Stimulated activated CD8-positive, alpha-beta memory T cell treated with anti-CD3 and anti-CD28 coated beads, Interleukin-7, amount 100 ng/mL, for 4 hours (primary cell): ENCODE measurements around the gene SNX32.

Experiments
- DNase-seq, 2 donors: peaks; one replicate each; pipeline ENCODE4 v3.0.0-alpha.2; 2020; ENCODE audit warnings: low read depth in 2 of 2

Gene SNX32

GRCh38 chr11:65797711-65798110, 36.1 kb upstream of the SNX32 start:
- DNase-seq: no peak

DNA sequence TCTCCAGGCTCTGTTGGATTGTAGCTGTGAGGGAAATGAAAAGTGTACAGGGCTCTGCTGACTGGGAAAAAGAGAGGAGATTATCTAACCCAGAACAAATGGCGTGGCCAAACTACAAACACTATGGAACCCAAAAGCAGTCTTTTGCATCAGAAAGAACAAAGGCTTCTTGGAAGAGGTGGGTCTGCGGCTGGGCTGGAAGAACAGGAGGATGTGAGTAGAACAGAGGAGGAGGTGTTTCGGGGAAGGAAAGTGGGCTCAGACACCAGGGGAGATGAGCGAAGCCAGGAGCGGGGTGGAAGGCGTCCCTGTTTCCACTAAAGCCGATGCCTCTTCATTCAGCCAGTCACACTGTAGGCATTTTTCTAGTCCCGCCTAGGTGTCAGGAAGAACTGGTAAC, 34.9 kb upstream of the SNX32 start:
- no peak for DNase-seq

DNA sequence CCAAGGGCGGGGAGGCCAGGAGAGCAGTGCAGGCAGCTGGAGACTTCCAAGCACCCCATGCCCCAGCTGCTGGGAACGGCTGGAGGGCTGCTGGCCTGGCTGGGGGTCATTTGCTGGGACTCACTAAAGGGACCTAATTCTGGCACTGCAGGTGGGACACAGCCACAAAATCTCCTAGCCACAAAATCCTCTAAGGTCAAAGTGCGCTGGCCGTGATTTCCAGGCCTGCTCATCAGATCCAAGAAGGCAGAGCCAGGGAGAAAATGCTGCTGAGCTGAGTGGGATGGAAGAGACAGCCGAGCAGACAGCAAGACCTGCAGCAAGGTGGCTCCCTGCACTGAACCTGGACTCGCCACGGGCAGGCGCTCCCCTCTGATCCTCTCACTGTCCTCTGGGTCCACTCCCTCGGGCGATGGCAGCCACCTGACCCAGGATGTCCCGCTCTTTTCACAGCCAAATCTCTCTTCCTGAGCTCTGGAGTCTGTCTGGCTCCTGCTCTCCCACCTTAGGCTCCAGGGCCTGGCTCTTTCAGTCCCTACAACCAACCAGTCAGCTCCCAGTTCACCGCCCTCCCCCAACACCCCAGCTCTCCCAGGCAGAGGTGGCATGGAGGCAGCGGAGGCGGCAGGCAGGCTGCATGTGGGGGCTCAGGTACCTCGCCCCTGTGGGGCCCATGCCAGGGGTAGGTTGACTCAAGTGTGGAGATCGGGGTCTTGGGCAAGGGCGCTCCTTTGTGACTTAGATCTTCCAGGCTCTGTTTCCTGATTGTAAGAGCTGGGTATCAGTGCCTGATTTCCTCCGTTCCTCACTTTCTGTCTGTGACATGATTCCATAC, 32.4 kb upstream of the SNX32 start:
- no peak for DNase-seq

GRCh38 chr11:65802841-65803240, 30.9 kb upstream of the SNX32 start:
- no peak for DNase-seq

DNA sequence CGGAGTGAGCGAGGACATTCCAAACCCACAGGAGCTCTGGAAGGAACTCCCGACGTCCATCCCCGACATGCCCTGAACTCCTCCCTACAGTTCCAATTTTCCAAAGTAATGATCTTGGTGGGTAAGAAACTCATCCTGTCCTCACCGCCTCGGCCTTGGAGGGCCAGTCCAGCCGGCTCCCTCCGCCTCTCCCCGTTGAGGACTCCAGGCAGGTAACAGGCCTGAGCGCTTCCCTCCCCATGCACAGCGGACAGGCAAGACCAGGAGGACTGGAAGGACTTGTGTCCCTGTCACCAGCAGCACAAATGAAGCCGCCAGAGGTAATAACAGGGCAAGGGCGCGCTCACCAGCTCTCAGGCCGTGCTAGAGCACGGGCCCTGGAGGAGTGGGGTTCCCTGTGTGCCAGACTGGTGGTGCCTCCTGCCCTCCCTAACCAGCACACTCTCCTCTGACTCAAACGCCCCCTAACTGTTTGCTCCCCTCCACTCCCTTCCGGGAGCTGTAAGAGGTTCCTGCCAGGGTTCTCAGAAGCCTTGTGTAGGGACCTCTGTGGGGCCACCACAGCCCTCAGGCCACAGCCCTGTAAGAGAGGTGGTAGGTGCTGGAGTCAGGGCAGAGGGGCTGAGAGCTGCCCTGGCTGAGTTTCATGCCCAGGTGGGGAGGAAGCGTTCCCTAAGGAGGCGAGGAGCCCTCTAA, 29.8 kb upstream of the SNX32 start:
- DNase-seq: no peak

DNA sequence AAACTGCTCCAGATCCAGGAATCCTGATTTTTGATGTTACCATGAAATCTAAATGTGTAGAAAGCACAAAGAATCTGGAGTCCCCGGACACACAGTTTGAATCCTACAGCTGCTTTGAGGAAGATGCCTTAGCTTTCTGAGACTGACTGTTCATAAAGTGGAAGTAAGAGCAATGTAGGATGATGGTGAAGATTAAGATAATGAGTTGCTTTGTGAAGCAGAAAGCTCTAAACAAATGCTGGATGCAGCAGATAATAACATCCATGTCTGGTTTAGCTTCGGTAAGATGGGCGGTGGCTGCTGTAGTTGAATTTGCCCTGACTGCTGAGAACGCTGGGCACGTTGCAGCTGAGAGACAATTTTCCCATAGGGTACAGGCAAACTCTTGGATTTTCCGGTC, 26.8 kb upstream of the SNX32 start:
- DNase-seq: no peak

GRCh38 chr11:65808744-65809341, 24.9 kb upstream of the SNX32 start:
- no peak for DNase-seq

DNA sequence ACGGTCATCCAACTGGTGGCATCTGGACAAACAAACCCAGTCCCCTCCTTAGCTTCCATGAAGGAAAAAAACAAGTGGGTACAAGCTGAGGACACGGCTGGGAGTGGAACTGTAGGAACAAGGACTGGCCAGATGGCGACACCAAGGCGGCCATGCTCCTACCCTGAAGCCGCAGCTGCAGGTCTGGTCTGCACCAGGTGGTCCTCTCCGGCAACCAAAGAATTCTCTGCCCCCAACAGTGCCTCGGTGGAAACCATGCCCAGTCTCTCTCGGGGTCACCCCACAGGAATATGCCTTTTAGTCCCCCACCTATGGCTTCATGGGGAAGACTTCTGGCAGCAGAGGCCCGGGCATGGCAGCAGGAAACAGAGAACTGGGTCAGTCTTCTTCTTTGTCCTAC, 24.3 kb upstream of the SNX32 start:
- DNase-seq: no peak

DNA sequence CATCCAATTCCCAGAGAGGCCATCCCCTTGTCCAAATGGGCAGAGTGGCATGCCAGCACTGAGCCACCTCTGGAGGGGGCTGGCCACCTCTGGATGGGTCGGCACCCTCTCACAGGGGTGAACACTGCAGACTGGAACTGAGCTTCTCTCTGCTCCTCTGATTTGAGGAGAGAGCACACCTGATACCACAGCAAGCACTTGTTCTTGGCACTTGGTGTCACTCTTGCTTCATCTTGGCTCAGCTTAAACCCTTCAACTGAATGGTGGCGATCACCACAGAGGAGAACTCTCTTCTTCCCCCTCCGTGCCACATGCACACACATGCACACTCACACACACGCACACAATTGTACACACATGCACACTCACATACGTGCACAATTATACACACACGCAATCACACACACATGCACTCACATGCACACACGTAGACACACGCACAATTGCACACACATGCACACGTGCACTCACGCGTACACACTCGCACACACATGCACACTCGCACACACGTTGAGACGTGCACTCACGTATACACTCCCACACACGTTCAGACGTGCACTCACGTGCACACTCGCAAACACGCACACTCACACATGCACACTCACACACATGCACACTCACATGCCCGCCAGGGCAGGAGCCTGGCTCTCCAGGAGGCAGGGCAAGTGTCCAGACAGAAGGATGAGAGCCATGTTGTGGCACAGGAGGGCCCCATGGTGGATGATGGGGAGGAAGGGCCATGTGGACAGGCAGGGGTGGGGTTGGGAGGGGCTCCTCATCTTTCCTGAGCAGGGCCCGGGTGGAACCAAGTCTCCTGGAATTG, 23.5 kb upstream of the SNX32 start:
- DNase-seq: no peak

DNA sequence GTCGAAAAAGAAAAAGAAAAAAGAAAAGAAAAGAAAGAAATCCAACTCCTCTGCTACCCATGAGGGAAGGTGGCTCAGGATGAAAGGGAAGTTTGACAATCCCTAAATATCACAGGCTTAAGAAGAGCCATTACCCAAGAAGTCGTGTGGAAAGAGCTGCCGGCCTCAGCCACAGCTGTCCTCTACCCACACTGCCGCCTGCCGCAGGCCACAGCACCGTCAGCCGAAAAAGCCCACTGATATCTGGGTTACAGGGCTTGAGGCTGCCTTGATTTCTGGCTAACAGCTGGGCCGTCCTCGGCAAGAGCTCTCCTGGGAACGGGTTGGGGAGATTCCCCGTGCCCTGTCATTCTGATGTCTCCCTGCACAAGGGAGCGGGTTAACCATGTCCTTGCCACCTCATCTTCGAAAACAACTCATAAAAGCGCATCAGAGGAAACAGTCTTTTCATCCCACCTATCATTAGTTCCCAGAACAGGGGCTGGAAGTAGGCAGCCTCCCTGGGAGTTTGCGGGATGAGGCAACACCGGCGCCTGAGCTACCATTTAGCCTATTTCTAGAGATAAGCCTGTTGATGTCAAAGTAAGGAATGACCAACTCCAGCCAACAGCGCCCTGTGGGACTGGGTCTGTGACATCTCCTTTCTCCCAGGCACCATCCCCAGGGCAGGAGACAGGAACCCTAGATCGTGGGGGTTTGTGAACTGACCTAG, 21.8 kb upstream of the SNX32 start:
- DNase-seq: no peak

DNA sequence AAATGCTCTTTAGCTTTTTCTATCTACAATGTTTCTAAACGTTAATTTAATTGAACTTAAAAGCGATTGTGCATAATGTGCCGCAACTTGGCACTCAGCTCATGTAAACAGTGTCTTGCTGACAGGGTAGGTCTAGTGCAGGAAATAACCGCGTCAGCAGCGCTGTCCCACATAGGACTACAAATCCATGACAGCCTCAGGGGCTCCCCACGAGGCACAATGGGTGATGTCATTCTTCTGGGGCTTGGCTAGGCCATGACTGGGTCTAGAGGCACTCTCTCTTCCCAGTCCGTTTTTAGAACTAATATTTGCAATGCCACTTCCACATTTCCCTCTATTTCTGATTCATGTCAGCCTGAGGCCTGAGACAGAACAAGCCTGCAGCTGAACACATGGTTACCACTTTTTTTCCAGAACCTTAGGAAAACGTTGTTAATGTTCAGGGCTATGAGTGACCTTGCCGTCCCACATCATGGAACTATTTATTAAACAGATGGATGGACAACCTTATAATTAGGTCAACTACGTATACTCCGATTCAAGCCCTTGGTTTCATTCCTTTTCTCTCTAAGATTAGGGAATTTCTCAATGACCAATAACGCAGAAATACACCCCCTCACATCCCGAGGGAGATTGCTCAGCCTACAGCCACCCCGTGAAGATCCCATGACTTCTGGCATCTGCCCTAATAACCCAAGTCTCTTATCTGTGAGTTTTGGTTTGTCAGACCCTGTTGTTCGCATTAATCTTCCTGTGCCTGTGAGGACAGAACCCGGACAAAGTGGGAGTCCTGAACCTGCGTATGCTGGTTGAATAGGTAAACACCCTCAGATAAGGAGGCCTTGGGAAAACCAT, 19.4 kb upstream of the SNX32 start:
- DNase-seq: no peak

GRCh38 chr11:65814986-65815565, 18.7 kb upstream of the SNX32 start:
- DNase-seq: no peak

- DNase-seq: no peak
Observed at GRCh38 chr11:65816696-65817095, 17.1 kb upstream of the SNX32 start.

GRCh38 chr11:65817312-65817834, 16.4 kb upstream of the SNX32 start:
- no peak for DNase-seq

GRCh38 chr11:65817835-65818680, 15.7 kb upstream of the SNX32 start:
- DNase-seq: peak; percentile 81 to 86

- no peak for DNase-seq
Observed at GRCh38 chr11:65821107-65821506, 12.7 kb upstream of the SNX32 start.

- DNase-seq: no peak
Observed at GRCh38 chr11:65822776-65823528, 10.8 kb upstream of the SNX32 start.
